SU-DHL-6 (cell line): ENCODE measurements around the gene HIVEP1.

ENCODE experiments used
- H2AFZ ChIP-seq: fragments of 200-600 bp; sonication (generic); 2 replicates; pipeline ENCODE4 v1.6.1; 2014; ENCODE audit warnings: low read depth, mild to moderate bottlenecking, moderate library complexity, mixed read lengths, antibody characterized with exemption, low read length; ENCODE audit not compliant: severe bottlenecking
- H3F3A ChIP-seq: fragments of 200-600 bp; shearing (Covaris generic); 2 replicates; pipeline ENCODE4 v1.6.0; 2016; ENCODE audit warnings: antibody characterized with exemption, mild to moderate bottlenecking; ENCODE audit not compliant: insufficient read depth
- H3K27ac ChIP-seq: fragments of 200-600 bp; sonication (generic); 2 replicates; pipeline ENCODE4 v1.5.1; 2016; ENCODE audit warnings: low read depth, mild to moderate bottlenecking, low read length, moderate library complexity, mixed read lengths
- H3K27me3 ChIP-seq: fragments of 200-600 bp; sonication (generic), shearing (Covaris generic); 2 replicates; pipeline ENCODE4 v1.6.0; 2014; ENCODE audit warnings: mild to moderate bottlenecking, low read length
- H3K36me3 ChIP-seq: fragments of 200-600 bp; sonication (generic); 2 replicates; pipeline ENCODE4 v1.6.1; 2014; ENCODE audit warnings: mild to moderate bottlenecking, low read length, mixed read lengths
- H3K4me2 ChIP-seq: fragments of 300-600, 200-600 bp; shearing (Covaris generic), sonication (generic); 2 replicates; pipeline ENCODE4 v1.6.0; 2014; ENCODE audit warnings: low read length, low read depth, mild to moderate bottlenecking; ENCODE audit not compliant: poor library complexity, severe bottlenecking
- H3K4me3 ChIP-seq: fragments of 200-600 bp; sonication (generic); 2 replicates; pipeline ENCODE4 v1.5.1; 2014; ENCODE audit warnings: antibody characterized with exemption, low read length, mild to moderate bottlenecking, mixed read lengths; ENCODE audit not compliant: insufficient read depth, poor library complexity, severe bottlenecking
- H3K79me2 ChIP-seq: fragments of 200-600 bp; sonication (generic); 2 replicates; pipeline ENCODE4 v1.6.1; 2014; ENCODE audit warnings: mild to moderate bottlenecking, low read length, moderate library complexity; ENCODE audit not compliant: insufficient read depth
- H3K9ac ChIP-seq: fragments of 200-600 bp; sonication (generic); 2 replicates; pipeline ENCODE4 v1.7.0; 2014; ENCODE audit warnings: mild to moderate bottlenecking, low read length
- H3K9me2 ChIP-seq: fragments of 200-600 bp; sonication (generic); replicated peaks from 2 replicates; pipeline ENCODE4 v1.6.1; 2014; ENCODE audit warnings: low read length; ENCODE audit not compliant: insufficient read depth
- H3K9me3 ChIP-seq: fragments of 200-600 bp; sonication (generic); 2 replicates; pipeline ENCODE4 v1.6.1; 2014; ENCODE audit warnings: low read length, mixed read lengths; ENCODE audit not compliant: insufficient read depth
- H4K20me1 ChIP-seq: fragments of 200-600 bp; sonication (generic); 2 replicates; pipeline ENCODE4 v1.6.1; 2014; ENCODE audit warnings: low read depth, mild to moderate bottlenecking, antibody characterized with exemption, low read length, moderate library complexity, mixed read lengths
- CTCF ChIP-seq: fragments of 200-600 bp; sonication (generic); IDR thresholded peaks from one replicate; pipeline ENCODE4 v1.5.1; 2017; ENCODE audit warnings: antibody characterized with exemption, mild to moderate bottlenecking, low read length, moderate library complexity; ENCODE audit not compliant: insufficient read depth, poor library complexity, severe bottlenecking
- EZH2phosphoT487 ChIP-seq: fragments of 200-600 bp; sonication (generic), shearing (Covaris generic); conservative IDR thresholded peaks from 2 replicates; pipeline ENCODE4 v1.6.1; 2018; ENCODE audit warnings: mild to moderate bottlenecking, antibody characterized with exemption, low read length, moderate library complexity, mixed read lengths

The HIVEP1 gene

GRCh38 chr6:12024216-12024615 is 12.1 kb downstream of the HIVEP1 start:
- Histone ChIP-seq H4K20me1 (peaks cover 3% of the 10 kb centered on the region; the same call in 1 of the 2 replicates), H3K9ac (no peak overlapping the region), H3F3A (0 out of 2 replicates have a peak, but pooled peaks cover 5% of the 10 kb centered on the region), H3K79me2 (peaks cover 57% of the 10 kb centered on the region), H2AFZ (no peak overlapping the region), H3K9me2 (no peaks in the 10 kb centered on the region), H3K36me3 (peaks cover 6% of the 10 kb centered on the region; the same call in 1 of the 2 replicates), H3K4me3 (no peak overlapping the region), H3K4me2 (no peak overlapping the region), H3K9me3 (no peaks in the 10 kb centered on the region), H3K27ac (no peak overlapping the region), H3K27me3 (no peaks in the 10 kb centered on the region)
- no peak for TF ChIP-seq CTCF
- no peak for TF ChIP-seq EZH2phosphoT487

- no peaks in the 10 kb centered on the region for H3K27me3 ChIP-seq
- H3K36me3 ChIP-seq, result peaks cover 13% of the 10 kb centered on the region
- no peaks in the 10 kb centered on the region for H3K9me2 ChIP-seq
- TF ChIP-seq CTCF (no peak), EZH2phosphoT487 (no peak)
- no peak overlapping the region for H3K4me2 ChIP-seq
- no peak overlapping the region for H3K27ac ChIP-seq
- peaks cover 62% of the 10 kb centered on the region for H3K79me2 ChIP-seq
- no peak overlapping the region for H3K4me3 ChIP-seq
- no peak overlapping the region for H2AFZ ChIP-seq
- no peak overlapping the region for H3K9ac ChIP-seq
- no peaks in the 10 kb centered on the region for H3K9me3 ChIP-seq
- H3F3A ChIP-seq, result 0 out of 2 replicates have a peak, but pooled peaks cover 5% of the 10 kb centered on the region
- peaks cover 3% of the 10 kb centered on the region; the same call in 1 of the 2 replicates for H4K20me1 ChIP-seq
These were observed 12.8 kb downstream of the HIVEP1 start for GRCh38 chr6:12024699-12025434.

- Histone ChIP-seq H3F3A (0 out of 2 replicates have a peak, but pooled peaks cover 5% of the 10 kb centered on the region), H2AFZ (no peak overlapping the region), H3K79me2 (peaks cover 72% of the 10 kb centered on the region), H3K27me3 (no peaks in the 10 kb centered on the region), H3K9me3 (no peaks in the 10 kb centered on the region), H4K20me1 (peaks cover 3% of the 10 kb centered on the region; the same call in 1 of the 2 replicates), H3K9ac (no peak overlapping the region), H3K36me3 (peaks cover 22% of the 10 kb centered on the region), H3K9me2 (no peaks in the 10 kb centered on the region), H3K27ac (no peak overlapping the region), H3K4me3 (no peak overlapping the region), H3K4me2 (no peak overlapping the region)
- TF ChIP-seq CTCF (no peak), EZH2phosphoT487 (no peak)
These were observed 14.0 kb downstream of the HIVEP1 start for GRCh38 chr6:12026120-12026519.
